HCT116 (cell line): ENCODE measurements around the gene ENOX1. TPM values are rescaled to one million over a fixed set of nuclear protein-coding genes. Genes with fewer than 3 reads are reported as not detected.

Experiments
- ATAC-seq: fragments of 200-7000 bp; cut with Tn5 transposase; 2 replicates; pipeline ENCODE4 v1.9.1; 2020; ENCODE audit warnings: mild to moderate bottlenecking, moderate library complexity
- BruUV-seq: library from RNA; stranded (reverse); fragments of 400-500 nt; replicated peaks from 2 replicates; lab custom pipeline; 2021; lab: Mats Ljungman, UMichigan
- CTCF ChIA-PET: fragments of 300-600 bp; sonication (Branson Sonifier 250); formaldehyde crosslinking; loops from one replicate; lab custom pipeline; 2021; ENCODE audit warnings: antibody characterized with exemption; lab: Charles Lee
- POLR2A ChIA-PET: fragments of 300-600, 350-600 bp; sonication (Branson Sonifier 250); formaldehyde crosslinking; loops from one replicate; lab custom pipeline; 2021; ENCODE audit warnings: antibody characterized with exemption; lab: Charles Lee
- RAD21 ChIA-PET, 2 experiments: fragments of 300-600 bp; sonication (Branson Sonifier 250); formaldehyde crosslinking; loops; one replicate each; lab custom pipeline; 2023; ENCODE audit warnings: low total read pairs in 2 of 2; ENCODE audit not compliant: uncharacterized antibody in 2 of 2, unreplicated experiment in 2 of 2, low non-redundant PET in 1 of 2; lab: Charles Lee
- DNase-seq: peaks from one replicate; pipeline ENCODE4 v3.0.0-alpha.2; 2010; ENCODE audit warnings: low read depth, low spot score
- H2AFZ ChIP-seq: fragments of 200-600 bp; shearing (Covaris generic), sonication (generic); 2 replicates; pipeline ENCODE4 v1.6.1; 2017; ENCODE audit warnings: low read depth, mixed run types, mixed read lengths, antibody characterized with exemption, low read length; ENCODE audit not compliant: poor library complexity, severe bottlenecking
- H3K27ac ChIP-seq: 2 replicates; pipeline ENCODE4 v1.5.1; 2012; ENCODE audit warnings: low read depth, low read length
- H3K27me3 ChIP-seq: fragments of 200-600 bp; sonication (generic); 2 replicates; pipeline ENCODE4 v1.6.1; 2016; ENCODE audit warnings: mixed run types, low read length, mixed read lengths; ENCODE audit not compliant: insufficient read depth
- H3K36me3 ChIP-seq, 2 experiments: fragments of 200-500 bp in 1 of 2; fragments of 200-600 bp in 1 of 2; sonication (Bioruptor generic) in 1 of 2; sonication (generic) in 1 of 2; 2 replicates each; pipeline versions ENCODE4 v1.5.1 to v1.6.1; 2014 to 2016; ENCODE audit warnings: low read length in 2 of 2, inconsistent platforms in 1 of 2, mixed read lengths in 1 of 2, mixed run types in 1 of 2; ENCODE audit not compliant: insufficient read depth in 2 of 2, control insufficient read depth in 1 of 2
- H3K4me1 ChIP-seq, 2 experiments: fragments of 200-600 bp in 1 of 2; sonication (generic) in 1 of 2; 2 replicates each; pipeline versions ENCODE4 v1.5.1 to v1.6.1; 2012 to 2017; ENCODE audit warnings: low read length in 2 of 2, inconsistent platforms in 1 of 2, mild to moderate bottlenecking in 1 of 2, mixed read lengths in 1 of 2, mixed run types in 1 of 2, moderate library complexity in 1 of 2; ENCODE audit not compliant: insufficient read depth in 2 of 2, control insufficient read depth in 1 of 2
- H3K4me2 ChIP-seq: fragments of 200-600 bp; sonication (generic); 2 replicates; pipeline ENCODE4 v1.6.1; 2017; ENCODE audit warnings: mixed run types, low read length, mixed read lengths
- H3K4me3 ChIP-seq, 2 experiments: fragments of 200-600 bp in 1 of 2; sonication (generic) in 1 of 2; replicated peaks in 1 of 2; 2 replicates each; pipeline ENCODE4 v1.5.1; 2011 to 2016; ENCODE audit warnings: low read length in 2 of 2, control low read depth in 1 of 2, low read depth in 1 of 2, mild to moderate bottlenecking in 1 of 2, mixed read lengths in 1 of 2, mixed run types in 1 of 2
- H3K79me2 ChIP-seq: fragments of 200-600 bp; sonication (generic); 2 replicates; pipeline ENCODE4 v1.6.1; 2017; ENCODE audit warnings: mild to moderate bottlenecking, mixed run types, low read length, moderate library complexity, mixed read lengths; ENCODE audit not compliant: insufficient read depth
- H3K9ac ChIP-seq: fragments of 200-600 bp; sonication (generic); 2 replicates; pipeline ENCODE4 v1.6.1; 2016; ENCODE audit warnings: low read length, mixed read lengths
- H3K9me2 ChIP-seq: fragments of 200-600 bp; sonication (generic), shearing (Covaris generic); 2 replicates; pipeline ENCODE4 v1.6.1; 2017; ENCODE audit warnings: mixed run types, mild to moderate bottlenecking, moderate library complexity; ENCODE audit not compliant: insufficient read depth
- H3K9me3 ChIP-seq, 2 experiments: fragments of 200-500 bp in 1 of 2; fragments of 200-600 bp in 1 of 2; sonication (Bioruptor generic) in 1 of 2; sonication (generic) in 1 of 2; 2 replicates each; pipeline ENCODE4 v1.6.1; 2014 to 2017; ENCODE audit warnings: low read length in 2 of 2, mixed read lengths in 2 of 2, inconsistent platforms in 1 of 2, low read depth in 1 of 2, mild to moderate bottlenecking in 1 of 2, mixed run types in 1 of 2, moderate library complexity in 1 of 2; ENCODE audit not compliant: control insufficient read depth in 1 of 2, insufficient read depth in 1 of 2
- H4K20me1 ChIP-seq: fragments of 200-600 bp; sonication (generic), shearing (Covaris generic); 2 replicates; pipeline ENCODE4 v1.6.1; 2017; ENCODE audit warnings: mixed run types, mild to moderate bottlenecking, moderate library complexity; ENCODE audit not compliant: insufficient read depth
- ATF3 ChIP-seq: IDR thresholded peaks from 2 replicates; pipeline ENCODE4 v1.6.1; 2012
- CBX3 ChIP-seq: IDR thresholded peaks from 2 replicates; pipeline ENCODE4 v1.6.1; 2012; ENCODE audit warnings: low read depth
- CEBPB ChIP-seq: IDR thresholded peaks from 2 replicates; pipeline ENCODE4 v1.6.1; 2012; ENCODE audit warnings: low read depth
- CTCF ChIP-seq, 3 experiments: fragments of 200-600 bp in 1 of 3; sonication (generic) in 1 of 3; IDR thresholded peaks in 2 of 3; conservative IDR thresholded peaks in 1 of 3; 2 replicates each; pipeline ENCODE4 v1.5.1; 2012 to 2017; ENCODE audit warnings: low read depth in 2 of 3, low read length in 2 of 3, antibody characterized with exemption in 1 of 3, borderline replicate concordance in 1 of 3, control low read depth in 1 of 3, mild to moderate bottlenecking in 1 of 3, mixed read lengths in 1 of 3, mixed run types in 1 of 3, moderate library complexity in 1 of 3; ENCODE audit not compliant: insufficient read depth in 1 of 3
- EZH2 ChIP-seq: fragments of 200-600 bp; sonication (generic); IDR thresholded peaks from 2 replicates; pipeline ENCODE4 v1.6.1; 2017; ENCODE audit warnings: antibody characterized with exemption, mixed run types
- EZH2phosphoT487 ChIP-seq: fragments of 200-600 bp; IDR thresholded peaks from 2 replicates; pipeline ENCODE4 v1.6.1; 2018; ENCODE audit warnings: antibody characterized with exemption, borderline replicate concordance
- FOSL1 ChIP-seq: IDR thresholded peaks from 2 replicates; pipeline ENCODE4 v1.6.1; 2012; ENCODE audit warnings: low read depth
- MAX ChIP-seq: IDR thresholded peaks from 2 replicates; pipeline ENCODE4 v1.6.1; 2012
- POLR2A ChIP-seq: IDR thresholded peaks from 2 replicates; pipeline ENCODE4 v1.7.0; 2011; ENCODE audit warnings: borderline replicate concordance; ENCODE audit not compliant: insufficient read depth, insufficient read length; ENCODE audit errors: extremely low read depth
- POLR2AphosphoS5 ChIP-seq: IDR thresholded peaks from 2 replicates; pipeline ENCODE4 v1.6.1; 2011; ENCODE audit warnings: mild to moderate bottlenecking, low read depth, low read length, moderate library complexity
- RAD21 ChIP-seq: IDR thresholded peaks from 2 replicates; pipeline ENCODE4 v1.6.1; 2012; ENCODE audit warnings: low read depth, mild to moderate bottlenecking
- REST ChIP-seq: IDR thresholded peaks from 2 replicates; pipeline ENCODE4 v1.6.1; 2012; ENCODE audit warnings: low read depth
- SP1 ChIP-seq: IDR thresholded peaks from 2 replicates; pipeline ENCODE4 v1.6.1; 2012; ENCODE audit warnings: low read depth
- YY1 ChIP-seq: IDR thresholded peaks from 2 replicates; pipeline ENCODE4 v1.6.1; 2011; ENCODE audit warnings: low read length, low read depth, moderate library complexity, mild to moderate bottlenecking; ENCODE audit not compliant: insufficient replicate concordance; ENCODE audit errors: extremely low read depth
- ZBTB33 ChIP-seq: IDR thresholded peaks from 2 replicates; pipeline ENCODE4 v1.6.1; 2011; ENCODE audit warnings: mild to moderate bottlenecking, low read length, moderate library complexity; ENCODE audit not compliant: insufficient replicate concordance; ENCODE audit errors: extremely low read depth
- ZNF274 ChIP-seq: fragments of 200-500 bp; sonication (Bioruptor generic); IDR thresholded peaks from 2 replicates; pipeline ENCODE4 v1.6.1; 2014; ENCODE audit warnings: mild to moderate bottlenecking, low read depth, low read length, inconsistent platforms
- intact Hi-C: fragments of 100-400 bp; cut with micrococcal nuclease; formaldehyde crosslinking; loops from 2 replicates; pipeline ENCODE4 v1.10.0; 2022
- total RNA-seq: library from RNA; stranded (reverse); gene quantifications from one replicate; pipeline ENCODE4 v1.2.1, GENCODE V29; 2021; ENCODE audit not compliant: unreplicated experiment

ENOX1 gene
- total RNA-seq, 1 experiment from 2014 or later: 4.5 TPM

- RAD21 ChIA-PET: no interaction called here
- H3K4me2 ChIP-seq: no peak overlapping the region
- no peaks in the 10 kb centered on the region for H3K9me3 ChIP-seq
- no peaks in the 10 kb centered on the region for H3K79me2 ChIP-seq
- no peaks in the 10 kb centered on the region for H3K36me3 ChIP-seq
- no peaks in the 10 kb centered on the region for H3K4me1 ChIP-seq
- no peak overlapping the region for H3K4me3 ChIP-seq
- no peak overlapping the region for H3K27ac ChIP-seq
- intact Hi-C loops: no loop called here
- no peaks in the 10 kb centered on the region for H3K9me2 ChIP-seq
- ATAC-seq (no peak), DNase-seq (no peak)
- POLR2A ChIA-PET: no interaction called here
- BruUV-seq: no TSS peak
- no peak overlapping the region for H2AFZ ChIP-seq
- H4K20me1 ChIP-seq: no peaks in the 10 kb centered on the region
- no peak overlapping the region for H3K9ac ChIP-seq
- no peaks in the 10 kb centered on the region; the same call in 1 of the 2 replicates for H3K27me3 ChIP-seq
- CTCF ChIA-PET: no interaction called here
- no peak for TF ChIP-seq CEBPB
- TF ChIP-seq ZBTB33: no peak
- no peak for TF ChIP-seq ATF3
- no peak for TF ChIP-seq SP1
- TF ChIP-seq EZH2: no peak
- no peak for TF ChIP-seq YY1
- no peak for TF ChIP-seq MAX
- no peak for TF ChIP-seq REST
- TF ChIP-seq CTCF (IDR thresholded peaks at IDR 0.05 in 2 of 3, conservative IDR thresholded peaks at IDR 0.05 in 1 of 3; ENCODE audit: borderline replicate concordance in 1 of 3, insufficient read depth in 1 of 3, low read depth in 2 of 3, low read length in 2 of 3): no peak
- TF ChIP-seq POLR2AphosphoS5: no peak
- no peak for TF ChIP-seq RAD21
- TF ChIP-seq CBX3: no peak
- TF ChIP-seq POLR2A: no peak
- no peak for TF ChIP-seq EZH2phosphoT487
- no peak for TF ChIP-seq FOSL1
- TF ChIP-seq ZNF274: no peak
Measured at GRCh38 chr13:43307221-43307920, 479.4 kb downstream of the ENOX1 start.
